Activated gamma-delta T cell (primary cell): ENCODE results near the gene P2RY12.
"Not testable (repeated sequence)": the region's sequence is repeated elsewhere in the genome, so short reads cannot be mapped to it uniquely, and the experiment has no call there.

Experiments used
- DNase-seq: peaks from one replicate; lab custom pipeline; 2025; lab: John Stamatoyannopoulos, UW

Gene P2RY12

GRCh38 chr3:151393146-151393830 lies 8.7 kb upstream of the P2RY12 start:
- no peak for DNase-seq

DNA sequence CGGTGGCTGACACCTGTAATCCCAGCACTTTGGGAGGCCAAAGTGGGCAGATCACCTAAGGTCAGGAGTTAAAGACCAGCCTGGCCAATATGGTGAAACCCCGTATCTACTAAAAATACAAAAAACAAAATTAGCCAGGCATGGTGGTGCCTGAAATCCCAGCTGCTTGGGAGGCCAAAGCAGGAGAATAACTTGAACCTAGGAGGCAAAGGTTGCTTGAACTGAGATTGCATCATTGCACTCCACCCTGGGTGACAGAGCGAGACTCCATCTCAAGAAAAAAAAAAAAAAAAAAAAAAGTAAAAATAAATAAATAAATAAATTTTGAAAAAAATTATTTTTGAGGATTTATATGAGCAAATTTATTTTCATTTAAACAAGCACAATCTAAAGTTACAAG lies 7.6 kb upstream of the P2RY12 start:
- DNase-seq: not testable (repeated sequence)

DNA sequence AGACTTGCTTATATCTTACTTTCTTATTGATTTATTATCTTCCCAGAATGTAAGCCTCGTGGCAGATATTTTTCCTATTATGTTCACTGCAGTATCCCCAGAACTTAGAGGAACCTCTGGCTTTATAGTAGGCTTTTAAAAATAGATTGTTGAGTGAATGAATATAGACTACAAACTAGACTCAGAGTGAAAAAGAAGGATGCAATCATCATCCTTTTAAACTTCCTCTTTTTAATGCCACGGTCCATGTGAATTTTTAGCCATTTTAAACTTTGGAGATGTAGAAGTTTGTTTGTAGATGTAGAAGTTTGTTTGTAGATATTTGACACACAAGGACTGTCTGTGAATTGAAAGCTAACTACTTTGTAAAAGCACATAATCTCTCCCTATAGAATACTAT lies 7.2 kb upstream of the P2RY12 start:
- DNase-seq: no peak

GRCh38 chr3:151387842-151388241 lies 3.3 kb upstream of the P2RY12 start:
- DNase-seq: no peak

DNA sequence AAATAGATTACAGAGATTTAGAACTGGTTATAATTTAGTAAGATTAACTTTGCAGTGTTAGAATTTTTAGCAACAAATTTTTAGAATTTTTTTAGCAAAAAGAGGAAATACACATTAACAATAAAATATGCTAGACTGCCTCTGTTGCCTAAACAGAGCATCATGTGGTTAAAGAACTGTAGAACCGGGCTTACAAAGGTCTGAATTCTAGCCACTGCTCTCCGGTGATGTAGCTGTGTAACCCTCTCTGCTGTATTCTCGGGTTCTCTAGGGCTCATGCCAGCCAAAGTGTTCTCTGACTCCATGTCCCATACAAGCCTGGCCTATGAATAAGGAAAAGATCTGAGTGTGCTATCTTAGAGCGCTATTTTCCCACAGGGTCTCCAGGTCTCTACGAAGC lies 2.9 kb upstream of the P2RY12 start:
- no peak for DNase-seq

DNA sequence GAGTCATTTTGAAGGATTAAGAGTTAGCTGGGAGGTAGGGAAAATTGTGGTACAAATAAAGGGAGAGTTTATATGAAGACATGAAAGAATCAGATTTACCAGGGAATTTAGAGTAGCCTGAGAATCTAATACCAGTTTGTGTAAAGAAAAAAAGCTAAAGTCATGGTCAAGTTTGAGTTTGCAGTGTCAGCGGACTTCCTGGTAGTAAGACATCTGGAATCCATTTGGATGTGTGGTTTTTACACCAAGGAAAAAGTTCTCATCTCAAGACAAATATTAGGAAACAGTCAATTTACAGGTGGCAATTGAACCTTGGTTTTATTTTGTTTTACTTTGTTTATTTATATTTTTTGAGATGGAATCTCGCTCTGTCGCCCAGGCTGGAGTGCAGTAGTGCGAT lies 1.5 kb upstream of the P2RY12 start:
- DNase-seq: no peak

DNA sequence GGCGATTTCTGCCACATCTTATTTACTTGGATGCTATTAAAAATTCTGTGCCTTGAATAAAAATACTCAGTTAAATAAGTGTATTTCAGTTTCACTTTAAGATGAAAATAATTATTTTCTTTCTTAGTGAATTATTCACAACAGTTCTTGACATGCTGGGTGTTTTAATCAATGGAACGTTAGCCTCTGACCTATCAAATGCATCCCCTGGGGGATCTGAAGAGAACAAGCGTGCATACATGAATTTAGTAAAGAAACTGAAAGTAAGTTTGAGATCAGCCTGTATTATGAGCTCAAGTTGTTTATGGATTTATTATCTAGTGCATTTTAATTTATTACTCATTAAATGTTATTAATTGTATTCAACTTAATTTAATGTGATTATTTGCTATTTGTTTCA lies 597 bp downstream of the P2RY12 start:
- no peak for DNase-seq

DNA sequence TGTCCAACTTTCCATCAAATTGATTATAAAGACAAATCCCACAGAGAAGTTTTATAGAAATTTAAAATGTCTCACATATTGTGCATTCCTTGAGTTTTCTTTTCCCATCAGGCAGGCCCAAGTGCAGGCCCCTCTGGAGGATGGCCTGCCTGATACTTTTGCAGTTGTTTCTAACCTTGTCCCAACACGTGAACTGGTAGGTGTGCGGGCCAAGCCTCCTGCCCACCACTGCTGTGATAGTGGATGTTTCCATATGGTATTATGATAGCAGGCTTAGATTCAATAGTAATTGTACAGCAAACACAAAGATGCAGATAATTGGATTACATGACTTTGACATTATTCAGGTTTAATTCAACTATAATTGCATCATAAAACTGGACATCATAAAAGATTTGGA lies 1.4 kb downstream of the P2RY12 start:
- no peak for DNase-seq

DNA sequence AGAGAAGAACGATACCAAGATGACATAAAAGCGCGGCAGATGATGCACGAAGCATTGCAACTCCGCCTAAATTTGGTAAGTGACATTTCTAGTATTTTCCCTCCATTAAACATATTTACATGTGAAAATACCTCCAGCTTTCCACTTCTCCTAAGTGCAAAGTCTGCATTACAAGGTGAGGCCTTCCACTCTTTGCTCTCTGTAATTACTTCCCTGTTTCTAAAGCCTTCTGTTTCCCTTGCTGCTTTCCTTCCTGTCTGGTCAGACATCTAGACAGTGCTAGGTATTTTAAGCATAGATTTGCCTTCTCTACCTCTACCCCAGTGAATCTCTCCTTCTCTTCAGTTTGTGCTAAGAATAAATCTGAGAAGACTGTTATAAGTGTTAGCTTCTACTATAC lies 1.9 kb downstream of the P2RY12 start:
- DNase-seq: no peak

DNA sequence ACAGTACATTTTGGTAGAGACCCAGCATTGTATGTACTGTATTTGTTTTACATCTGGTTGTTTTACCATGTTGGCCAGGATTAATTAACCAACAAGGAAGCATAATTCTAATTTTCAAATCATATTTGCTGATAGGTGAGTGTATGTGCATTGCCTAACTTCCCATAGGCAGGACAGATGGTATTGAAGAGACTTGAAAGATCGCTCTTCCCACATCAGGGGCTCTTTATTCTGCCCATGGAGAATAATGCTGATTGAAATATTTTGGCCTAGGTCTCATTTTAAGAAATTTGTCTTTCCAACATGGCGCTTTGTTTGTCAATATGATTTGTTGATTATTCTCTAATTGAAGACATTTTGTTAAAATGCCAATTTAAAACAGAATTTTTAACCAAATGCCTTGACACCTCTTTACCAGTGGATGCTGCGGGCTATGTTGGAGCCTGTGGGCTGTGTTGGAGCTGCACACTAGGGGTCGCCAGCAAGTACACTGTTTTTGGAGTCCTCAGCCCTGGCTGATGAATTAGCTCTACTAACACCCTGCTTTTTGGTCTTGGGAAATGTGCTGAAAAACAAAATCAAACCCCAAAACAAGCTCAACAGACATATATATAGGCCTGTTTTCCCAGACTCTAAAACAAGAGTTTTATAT lies 5.3 kb downstream of the P2RY12 start:
- DNase-seq: no peak

DNA sequence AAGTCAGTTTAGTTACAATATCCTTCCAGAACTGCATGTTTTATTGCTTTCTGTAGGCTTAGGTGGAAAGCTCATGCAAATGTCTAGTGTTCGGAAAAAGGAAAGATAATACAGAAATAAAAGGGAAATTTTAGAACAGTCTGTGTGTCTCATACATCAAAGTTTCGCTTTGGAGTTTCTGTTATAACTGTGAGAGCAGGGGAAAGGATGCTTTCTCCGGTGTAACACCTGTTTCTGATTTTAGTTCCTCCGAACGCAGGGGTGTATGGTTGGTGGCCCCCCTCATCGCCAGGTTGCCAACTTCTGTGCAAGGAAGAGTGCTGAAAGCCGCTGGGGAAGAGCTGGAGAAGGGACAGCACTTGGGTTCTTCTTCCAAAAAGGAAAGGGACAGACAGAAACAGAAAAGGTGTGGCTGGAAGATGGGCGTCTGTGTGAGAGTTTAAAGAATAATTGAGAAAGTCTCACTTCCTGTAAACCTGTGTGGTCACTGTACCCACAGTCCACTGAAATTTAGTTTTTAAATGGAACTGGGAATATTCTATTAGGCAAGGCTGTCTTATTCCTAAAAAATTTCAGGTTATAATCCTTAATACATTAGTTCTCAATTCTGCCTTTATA lies 6.7 kb downstream of the P2RY12 start:
- DNase-seq: no peak

DNA sequence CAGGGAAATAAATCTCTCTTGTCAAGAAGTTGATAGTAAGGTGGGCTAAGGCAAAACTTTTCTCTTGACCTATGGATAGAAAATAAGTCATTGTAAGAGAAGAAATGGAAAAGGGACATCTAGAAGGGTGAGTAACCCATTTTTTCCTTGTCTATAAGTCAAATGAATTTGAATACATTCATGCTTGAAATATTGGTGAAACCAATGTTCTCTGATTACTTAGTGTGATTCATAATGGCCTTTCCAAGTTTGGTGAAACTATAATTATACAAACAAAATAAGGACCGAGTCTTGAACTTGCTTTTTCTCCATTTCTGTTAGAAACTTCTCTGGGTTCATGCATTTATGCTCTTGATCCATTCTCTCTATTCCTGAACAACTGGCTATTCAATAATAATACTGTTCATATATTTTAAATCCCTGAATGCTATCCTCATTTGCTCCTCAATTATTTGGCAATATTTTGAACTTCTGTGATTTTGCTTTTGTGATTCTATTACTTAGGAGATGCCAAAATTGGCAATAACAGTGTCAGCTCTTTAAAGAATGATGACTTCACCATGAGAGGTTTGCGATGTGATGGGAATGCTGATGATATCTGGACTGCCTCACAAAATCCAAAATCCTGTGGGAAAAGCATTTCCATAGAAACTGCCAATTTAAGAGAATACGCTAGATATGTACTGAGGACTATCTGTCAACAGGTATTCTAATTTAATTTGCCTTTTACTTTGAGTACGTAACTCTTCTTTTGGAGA lies 12.3 kb downstream of the P2RY12 start:
- no peak for DNase-seq

DNA sequence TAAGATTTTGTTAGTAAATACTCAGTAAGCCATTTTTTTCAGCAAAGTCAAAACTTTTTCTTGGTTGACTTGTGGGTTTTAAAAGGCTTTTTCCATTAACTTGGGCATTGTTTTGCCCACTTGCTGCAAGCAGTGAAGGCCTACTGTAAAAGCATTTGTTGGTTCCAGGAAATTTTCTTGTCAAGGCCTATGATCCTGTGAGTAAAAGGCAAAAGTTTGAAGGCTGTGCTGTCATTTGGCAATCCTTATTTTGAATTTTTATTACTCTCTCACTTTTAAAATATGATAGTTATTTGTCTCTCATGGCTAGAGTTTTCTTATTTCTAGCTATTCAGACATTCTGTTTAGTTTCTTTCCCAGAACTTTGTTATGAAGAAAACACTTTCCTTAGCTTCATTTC lies 13.0 kb downstream of the P2RY12 start:
- no peak for DNase-seq

- DNase-seq: no peak
Observed at GRCh38 chr3:151367448-151367847, 17.1 kb downstream of the P2RY12 start.

DNA sequence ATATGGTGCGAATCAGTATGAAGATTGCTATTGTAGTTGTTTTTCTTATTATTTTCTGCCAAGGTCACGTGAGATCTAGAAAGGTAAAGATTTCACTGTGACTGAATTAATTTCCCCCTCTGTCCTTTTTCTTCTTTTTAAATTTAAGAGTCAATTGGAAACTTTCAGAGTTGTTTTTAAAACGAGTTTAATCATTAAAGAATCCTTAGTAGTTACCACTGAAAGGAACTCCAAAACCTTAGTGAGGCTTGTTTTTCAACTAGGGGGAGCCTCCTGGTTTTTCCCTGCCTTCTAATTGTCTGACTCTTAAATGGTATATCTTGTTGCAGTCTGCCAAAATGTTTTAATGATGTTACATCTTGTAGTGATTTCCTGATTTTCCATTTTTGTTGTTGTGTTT lies 17.6 kb downstream of the P2RY12 start:
- no peak for DNase-seq

- no peak for DNase-seq
Observed at GRCh38 chr3:151362751-151363174, 21.8 kb downstream of the P2RY12 start.

DNA sequence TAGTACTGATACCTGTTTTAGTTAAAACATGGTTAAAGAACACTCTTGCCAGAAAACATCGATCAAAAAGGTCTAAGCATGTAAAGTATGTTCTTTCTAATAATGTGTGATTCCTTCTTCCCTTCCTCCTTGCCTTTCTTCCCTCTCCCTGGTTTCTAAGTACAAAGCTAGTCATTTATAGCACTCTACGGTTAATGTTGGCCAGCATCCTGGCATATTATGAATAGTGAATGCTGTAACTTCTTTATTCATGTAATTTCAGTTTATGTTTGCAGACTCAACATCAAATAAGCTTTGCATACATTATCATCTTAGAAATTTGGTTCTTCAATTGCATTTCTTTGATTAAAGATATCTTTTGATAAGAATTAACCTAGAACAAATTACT lies 27.1 kb downstream of the P2RY12 start:
- no peak for DNase-seq

DNA sequence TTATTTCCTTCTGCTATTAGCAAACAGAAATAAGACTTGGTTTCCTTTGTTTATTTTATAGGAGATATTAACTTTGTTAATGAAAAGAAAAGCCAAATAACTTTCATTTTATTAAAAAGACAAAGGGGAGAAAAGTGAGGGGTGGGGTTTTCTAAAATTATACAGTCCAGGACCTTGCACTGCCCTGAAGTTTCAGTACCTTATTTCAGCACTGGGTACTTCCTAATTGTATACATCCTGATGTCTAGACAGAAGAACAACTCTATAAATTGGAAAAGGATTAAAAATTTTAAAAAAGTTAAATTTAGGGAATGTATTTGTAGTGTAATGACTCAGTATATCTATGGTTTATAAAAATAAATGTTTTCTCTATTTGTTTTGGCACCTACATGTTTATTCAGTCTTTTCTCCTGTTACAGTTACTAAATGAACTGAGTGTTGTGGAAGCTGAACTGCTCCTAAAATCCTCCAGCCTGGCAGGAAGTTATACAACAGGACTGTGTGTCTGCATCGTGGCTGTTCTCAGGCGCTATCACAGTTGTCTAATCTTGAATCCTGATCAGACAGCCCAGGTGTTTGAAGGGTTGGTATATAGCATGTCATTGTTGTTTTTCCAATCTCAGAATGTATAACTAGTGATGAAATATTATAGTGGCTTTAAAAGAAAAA lies 27.6 kb downstream of the P2RY12 start:
- DNase-seq: no peak

GRCh38 chr3:151351648-151352047 lies 32.9 kb downstream of the P2RY12 start:
- no peak for DNase-seq

DNA sequence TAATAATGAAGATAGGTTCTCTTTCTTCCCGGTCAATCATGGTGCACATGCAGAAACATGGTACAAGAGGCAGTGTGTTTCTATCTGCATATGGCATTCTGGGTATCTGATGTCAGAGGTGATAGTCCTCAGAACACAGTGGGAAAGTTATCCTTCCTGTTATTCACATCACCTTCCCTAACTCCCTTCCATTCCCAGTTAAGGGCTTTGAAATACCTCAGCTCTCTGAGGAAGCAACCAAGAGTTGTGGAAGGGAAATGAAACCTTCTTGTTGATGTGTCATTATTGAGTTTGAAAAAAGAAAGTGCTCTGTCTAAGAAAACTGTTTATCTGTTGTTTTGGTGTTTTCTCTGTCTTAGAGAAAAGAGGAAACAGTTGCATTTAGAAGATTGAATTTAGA lies 33.3 kb downstream of the P2RY12 start:
- DNase-seq: no peak

DNA sequence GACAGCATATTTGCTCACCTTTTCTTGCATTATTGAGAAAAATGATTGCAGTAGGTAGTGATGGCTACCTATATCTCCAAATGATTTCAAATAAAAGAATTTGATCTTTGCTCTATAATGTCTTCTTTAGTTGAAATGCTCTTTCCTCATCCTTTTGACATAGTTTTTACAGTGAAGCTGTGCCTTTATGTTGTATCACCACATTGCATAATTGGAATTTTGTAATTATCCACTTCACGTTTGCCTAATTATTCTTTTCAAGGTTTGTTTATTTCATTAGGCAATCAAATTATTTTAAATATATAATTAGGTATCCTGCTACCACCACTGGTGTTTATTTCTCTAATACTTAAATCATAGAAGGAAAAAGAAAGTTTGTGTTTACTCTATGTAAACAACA lies 33.9 kb downstream of the P2RY12 start:
- DNase-seq: no peak

GRCh38 chr3:151347432-151347831 lies 37.1 kb downstream of the P2RY12 start:
- DNase-seq: no peak
